ENCODE measurements around the gene CRTAC1. TPM values are rescaled to one million over a fixed set of nuclear protein-coding genes. Genes with fewer than 3 reads are reported as not detected.

CRTAC1 gene
- 10 to 100 TPM in 1 of 10 donors, 1 to 10 TPM in 6, under 1 TPM in 3; 0.61 to 12.4 (median 1.4) TPM for total RNA-seq
- polyA plus RNA-seq = 1 to 10 TPM in 1 of 2 donors, under 1 TPM in 1; 0.22 to 2.1 TPM
- long read RNA-seq, donor 1, partial matches to known transcripts = 1 of 4 reads
- long read RNA-seq, donor 1, other reads (novel, unspliced or antisense) = 1 of 4 reads
- long read RNA-seq, donor 2, transcript CRTAC1-203 (15 exons, 2,890 nt) = minor isoform, 5 of 26 reads
- long read RNA-seq, donor 2, transcript CRTAC1-202 (15 exons, 2,348 nt) = major isoform, 10 of 26 reads
- long read RNA-seq, donor 2, partial matches to known transcripts = 8 of 26 reads
- long read RNA-seq, donor 2, other reads (novel, unspliced or antisense) = 3 of 26 reads
- long read RNA-seq, donor 3, partial matches to known transcripts = 1 of 2 reads
- long read RNA-seq, donor 3, other reads (novel, unspliced or antisense) = 1 of 2 reads

- H3K4me3 ChIP-seq = peak within 1 kb of the TSS; percentile 21 to 50 (median 44)
- no peaks in the 10 kb centered on the region for H3K9me3 ChIP-seq
- 1% methylated on average over 77 to 86 of the region's 86 CpGs for WGBS, 2 donors
- intact Hi-C loops (cut with DNase I) = loop anchor here in 1 of 10 donors (10.0 kb wide), 1 partner anchor 265 kb away; no protein-coding TSS in a partner anchor
- peak in 2 of 9 donors; percentile 10 to 33 for TF ChIP-seq CTCF (IDR thresholded peaks at IDR 0.05)
- no peak within 1 kb of the TSS for H3K27ac ChIP-seq
- no peaks in the 10 kb centered on the region for H3K36me3 ChIP-seq
- peaks cover 9 to 20% (median 13%) of the 10 kb centered on the region in 9 donors for H3K4me1 ChIP-seq
- DNase-seq = peak; percentile 38 to 64
- ATAC-seq = peak; percentile 63 to 91 (median 86)
- peaks cover 7 to 88% (median 72%) of the 10 kb centered on the region in 7 donors for H3K27me3 ChIP-seq
Observed at GRCh38 chr10:98030093-98030821, at the start of gene CRTAC1. CRTAC1 (minus strand) TSS chr10:98030621; CDS start chr10:98030472, 149 bp downstream.

- TF ChIP-seq CTCF (IDR thresholded peaks at IDR 0.05) = no peak
- peaks cover 0 to 10% (median 3%) of the 10 kb centered on the region in 7 donors for H3K27me3 ChIP-seq
- no peak for ATAC-seq
- no peaks in the 10 kb centered on the region for H3K4me1 ChIP-seq
- no peaks in the 10 kb centered on the region for H3K36me3 ChIP-seq
- H3K4me3 ChIP-seq = no peak overlapping the region
- intact Hi-C loops (cut with DNase I) = no loop called here
- 94 to 100% methylated on average over 1 of the region's 1 CpG for WGBS, 2 donors
- H3K9me3 ChIP-seq = no peaks in the 10 kb centered on the region
- no peak for DNase-seq
- no peak overlapping the region for H3K27ac ChIP-seq
Observed at GRCh38 chr10:98078774-98079173, 48.4 kb upstream of the CRTAC1 start.

GRCh38 chr10:98077223-98077622 is 46.8 kb upstream of the CRTAC1 start:
- no peaks in the 10 kb centered on the region for H3K36me3 ChIP-seq
- H3K4me1 ChIP-seq = no peaks in the 10 kb centered on the region
- DNase-seq (no peak), ATAC-seq (no peak)
- H3K27ac ChIP-seq = no peak overlapping the region
- intact Hi-C loops (cut with DNase I) = no loop called here
- 72 to 75% methylated on average over 1 of the region's 1 CpG for WGBS, 2 donors
- H3K27me3 ChIP-seq = peaks cover 0 to 22% (median 9%) of the 10 kb centered on the region in 7 donors
- no peak overlapping the region for H3K4me3 ChIP-seq
- H3K9me3 ChIP-seq = no peaks in the 10 kb centered on the region
- TF ChIP-seq CTCF (IDR thresholded peaks at IDR 0.05) = no peak

GRCh38 chr10:98076086-98076485 is 45.7 kb upstream of the CRTAC1 start:
- no peak for ATAC-seq
- H3K27ac ChIP-seq = no peak overlapping the region
- H3K27me3 ChIP-seq = peaks cover 0 to 27% (median 11%) of the 10 kb centered on the region in 7 donors
- no peaks in the 10 kb centered on the region for H3K4me1 ChIP-seq
- peaks cover 0 to 4% (median 0%) of the 10 kb centered on the region in 11 donors for H3K9me3 ChIP-seq
- DNase-seq = no peak
- H3K4me3 ChIP-seq = no peak overlapping the region
- no peaks in the 10 kb centered on the region for H3K36me3 ChIP-seq
- no peak for TF ChIP-seq CTCF (IDR thresholded peaks at IDR 0.05)
- intact Hi-C loops (cut with DNase I) = no loop called here
- WGBS, 2 donors = 56 to 64% methylated on average over 7 of the region's 7 CpGs
